ENCODE results near the gene RHD.

The RHD gene

DNA sequence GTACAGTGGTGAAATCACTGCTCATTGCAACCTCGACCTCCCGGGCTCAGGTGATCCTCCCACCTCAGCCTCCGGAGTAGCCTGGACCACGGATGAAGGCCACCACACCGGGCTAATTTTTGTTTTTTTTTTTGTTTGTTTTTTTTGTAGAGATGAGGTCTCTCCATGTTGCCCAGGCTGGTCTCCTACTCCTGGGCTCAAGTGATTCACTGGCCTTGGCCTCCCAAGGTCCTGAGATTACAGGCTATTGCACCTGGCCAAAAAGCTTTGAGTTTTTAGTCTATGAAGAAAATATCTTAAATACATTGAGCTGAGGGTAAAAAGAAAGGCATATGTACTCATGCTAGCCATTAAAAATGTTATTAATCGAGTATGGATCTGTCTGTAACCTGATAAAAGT, 69.4 kb downstream of the RHD start:
- Histone ChIP-seq H3K4me3 (no peak overlapping the region), H3K27ac (no peak overlapping the region)
- DNase-seq (ENCODE audit: low spot score) = no peak
- TF ChIP-seq, protein P1, sequence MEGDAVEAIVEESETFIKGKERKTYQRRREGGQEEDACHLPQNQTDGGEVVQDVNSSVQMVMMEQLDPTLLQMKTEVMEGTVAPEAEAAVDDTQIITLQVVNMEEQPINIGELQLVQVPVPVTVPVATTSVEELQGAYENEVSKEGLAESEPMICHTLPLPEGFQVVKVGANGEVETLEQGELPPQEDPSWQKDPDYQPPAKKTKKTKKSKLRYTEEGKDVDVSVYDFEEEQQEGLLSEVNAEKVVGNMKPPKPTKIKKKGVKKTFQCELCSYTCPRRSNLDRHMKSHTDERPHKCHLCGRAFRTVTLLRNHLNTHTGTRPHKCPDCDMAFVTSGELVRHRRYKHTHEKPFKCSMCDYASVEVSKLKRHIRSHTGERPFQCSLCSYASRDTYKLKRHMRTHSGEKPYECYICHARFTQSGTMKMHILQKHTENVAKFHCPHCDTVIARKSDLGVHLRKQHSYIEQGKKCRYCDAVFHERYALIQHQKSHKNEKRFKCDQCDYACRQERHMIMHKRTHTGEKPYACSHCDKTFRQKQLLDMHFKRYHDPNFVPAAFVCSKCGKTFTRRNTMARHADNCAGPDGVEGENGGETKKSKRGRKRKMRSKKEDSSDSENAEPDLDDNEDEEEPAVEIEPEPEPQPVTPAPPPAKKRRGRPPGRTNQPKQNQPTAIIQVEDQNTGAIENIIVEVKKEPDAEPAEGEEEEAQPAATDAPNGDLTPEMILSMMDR (IDR thresholded peaks at IDR 0.05) = no peak

DNA sequence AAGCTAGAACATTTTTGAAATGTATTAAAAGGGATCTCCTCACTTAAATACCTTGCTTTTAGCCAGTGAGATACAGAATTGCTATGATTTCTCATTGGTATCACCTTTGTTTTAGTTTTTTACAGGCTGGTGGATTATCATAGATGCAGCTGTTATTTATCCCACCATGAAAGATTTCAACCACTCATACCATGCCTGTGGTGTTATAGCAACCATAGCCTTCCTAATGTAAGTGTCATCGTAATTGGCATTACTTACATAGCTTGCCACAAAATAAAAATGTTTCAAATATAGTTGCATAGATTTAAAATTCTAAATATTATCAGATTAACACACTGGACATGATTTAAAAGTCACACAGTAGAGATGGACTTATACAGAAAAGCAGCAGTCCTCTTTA, 70.5 kb downstream of the RHD start:
- TF ChIP-seq, protein P1 (IDR thresholded peaks at IDR 0.05) = no peak
- no peak overlapping the region for H3K4me3 ChIP-seq
- DNase-seq (ENCODE audit: low spot score) = no peak
- no peak overlapping the region for H3K27ac ChIP-seq

DNA sequence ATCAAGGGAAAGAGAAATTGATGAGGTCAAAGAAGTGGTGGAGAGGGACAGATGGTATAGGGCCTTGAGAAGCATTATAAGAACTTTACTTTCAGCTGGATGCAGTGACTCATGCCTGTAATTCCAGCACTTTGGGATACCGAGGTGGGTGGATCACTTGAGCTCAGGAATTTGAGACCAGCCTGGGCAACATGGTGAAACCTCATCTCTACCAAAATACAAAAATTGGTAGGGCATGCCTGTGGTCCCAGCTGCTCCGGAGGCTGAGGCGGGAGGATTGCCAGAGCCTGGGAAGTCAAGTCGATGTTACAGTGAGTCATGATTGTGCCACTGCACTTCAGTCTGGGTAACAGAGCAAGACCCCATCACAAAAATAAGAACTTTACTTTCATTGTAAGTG, 71.6 kb downstream of the RHD start:
- no peak overlapping the region for H3K27ac ChIP-seq
- DNase-seq (ENCODE audit: low spot score) = no peak
- TF ChIP-seq, protein P1 (IDR thresholded peaks at IDR 0.05) = no peak

DNA sequence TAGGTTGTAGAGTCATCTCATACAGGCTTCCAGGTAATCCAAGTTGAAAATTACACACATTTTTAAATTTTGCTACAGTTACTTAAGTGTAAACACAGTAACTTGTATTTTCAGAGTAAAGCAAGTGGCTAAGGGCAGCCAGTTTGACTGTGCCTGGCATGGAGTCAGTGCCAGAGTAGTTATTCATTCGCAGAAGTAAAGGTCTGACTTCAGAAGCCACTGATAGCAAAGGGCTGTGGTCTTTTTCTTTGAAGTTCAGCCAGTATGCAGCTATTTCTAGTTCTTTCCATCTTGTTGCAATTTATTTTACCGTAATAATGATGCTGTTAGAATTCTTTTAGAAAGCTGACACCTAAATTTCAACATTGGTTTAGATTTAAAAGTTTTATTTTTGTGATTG, 75.2 kb downstream of the RHD start:
- no peak overlapping the region for H3K4me3 ChIP-seq
- TF ChIP-seq, protein P1 (IDR thresholded peaks at IDR 0.05) = no peak
- no peak overlapping the region for H3K27ac ChIP-seq
- no peak for DNase-seq (ENCODE audit: low spot score)

More for the DNA sequence above, 71.6 kb downstream of the RHD start:
- no peak overlapping the region for H3K4me3 ChIP-seq

DNA sequence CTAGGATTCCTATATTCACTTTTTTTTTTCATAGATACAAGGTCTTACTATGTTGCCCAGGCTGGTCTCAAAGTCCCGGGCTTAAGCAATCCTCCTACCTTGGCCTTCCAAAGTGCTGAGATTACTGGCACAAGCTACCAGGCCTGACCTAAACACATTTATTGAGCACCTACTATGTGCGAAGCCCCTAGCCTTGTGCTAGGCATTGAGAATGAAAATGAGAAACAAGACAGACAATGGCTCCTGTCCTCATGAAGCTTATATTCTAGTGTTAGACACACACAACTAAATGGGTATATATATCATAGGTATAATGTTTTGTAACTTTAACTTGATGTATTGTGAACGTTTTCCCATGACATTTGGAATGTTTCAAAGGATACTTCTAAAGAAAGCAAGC, 77.3 kb downstream of the RHD start:
- H3K4me3 ChIP-seq = no peak overlapping the region
- TF ChIP-seq, protein P1 (IDR thresholded peaks at IDR 0.05) = no peak
- no peak for DNase-seq (ENCODE audit: low spot score)
- no peak overlapping the region for H3K27ac ChIP-seq

DNA sequence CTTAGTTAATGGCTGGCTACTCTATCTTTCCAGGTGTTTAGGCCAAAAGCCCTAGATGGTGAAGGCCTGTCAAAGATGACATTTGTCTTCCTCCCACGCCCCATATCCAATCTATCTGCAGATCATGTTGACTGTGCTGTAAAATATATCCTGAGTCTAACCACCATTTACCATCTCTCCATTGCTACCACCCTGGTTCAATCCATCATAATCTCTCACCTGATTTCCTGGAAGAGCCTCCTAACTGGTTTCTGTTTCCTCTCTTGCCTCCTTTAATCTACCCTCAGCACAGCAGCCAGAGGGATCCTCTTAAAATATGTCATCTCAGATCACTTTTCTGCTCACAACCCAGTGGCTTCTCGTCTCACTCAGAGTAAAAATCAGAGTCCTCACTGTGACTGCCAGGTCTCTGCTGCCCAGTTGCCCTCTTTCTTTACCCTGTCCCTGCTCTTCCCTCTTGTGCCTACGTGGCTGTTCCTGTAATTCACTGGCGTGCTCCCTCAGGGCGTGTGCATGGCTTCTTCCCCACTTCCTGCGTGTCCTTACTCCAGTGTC, 83.6 kb downstream of the RHD start:
- Histone ChIP-seq H3K4me3 (no peak overlapping the region), H3K27ac (no peak overlapping the region)
- TF ChIP-seq, protein P1 (IDR thresholded peaks at IDR 0.05) = no peak
- DNase-seq (ENCODE audit: low spot score) = no peak

DNA sequence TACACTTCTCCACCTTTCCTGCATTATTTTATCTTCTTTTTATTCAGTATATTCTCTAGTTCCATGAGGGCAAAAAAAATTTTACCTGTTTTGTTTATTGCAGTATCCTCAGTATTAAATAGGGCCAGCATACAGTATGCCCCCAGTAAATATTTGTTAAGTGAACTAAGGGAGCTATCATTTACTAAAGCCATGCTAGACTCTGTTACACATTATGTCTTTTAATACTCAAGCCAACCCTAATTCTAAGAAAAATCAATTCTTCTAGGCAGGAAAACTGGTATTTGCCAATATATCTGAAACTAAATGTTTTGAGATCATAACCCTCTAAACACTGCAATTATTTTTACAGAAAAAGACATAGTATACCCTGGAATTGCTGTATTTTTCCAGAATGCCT, 84.1 kb downstream of the RHD start:
- no peak overlapping the region for H3K27ac ChIP-seq
- no peak for DNase-seq (ENCODE audit: low spot score)

More for the DNA sequence above, 84.1 kb downstream of the RHD start:
- TF ChIP-seq, protein P1 (IDR thresholded peaks at IDR 0.05) = no peak
- no peak overlapping the region for H3K4me3 ChIP-seq
